ENCODE measurements around the gene ASB5.

The ASB5 gene

GRCh38 chr4:176261018-176261417 is 8.0 kb downstream of the ASB5 start:
- no peaks in the 10 kb centered on the region for H3K27me3 ChIP-seq (ENCODE audit: control insufficient read depth, insufficient read depth, low read length)
- H3K36me3 ChIP-seq (ENCODE audit: control insufficient read depth, insufficient read depth, low read length), result no peaks in the 10 kb centered on the region
- H3K4me3 ChIP-seq (ENCODE audit: low read length), result no peak overlapping the region
- no peaks in the 10 kb centered on the region for H3K4me1 ChIP-seq (ENCODE audit: control insufficient read depth, insufficient read depth, low read length)
- no peak overlapping the region for H3K27ac ChIP-seq (ENCODE audit: low read length)
- H3K9me3 ChIP-seq (ENCODE audit: control insufficient read depth, insufficient read depth, low read length), result no peaks in the 10 kb centered on the region
- no peak for DNase-seq (ENCODE audit: low read depth, low spot score)
- no CpG with 5 or more reads among the region's 3 CpGs for WGBS (ENCODE audit: insufficient coverage, insufficient read length)

- no peak overlapping the region for H3K27ac ChIP-seq (ENCODE audit: low read length)
- no CpG with 5 or more reads among the region's 5 CpGs for WGBS (ENCODE audit: insufficient coverage, insufficient read length)
- no peaks in the 10 kb centered on the region for H3K4me1 ChIP-seq (ENCODE audit: control insufficient read depth, insufficient read depth, low read length)
- no peak overlapping the region for H3K4me3 ChIP-seq (ENCODE audit: low read length)
- H3K9me3 ChIP-seq (ENCODE audit: control insufficient read depth, insufficient read depth, low read length), result no peaks in the 10 kb centered on the region
- no peak for DNase-seq (ENCODE audit: low read depth, low spot score)
- H3K36me3 ChIP-seq (ENCODE audit: control insufficient read depth, insufficient read depth, low read length), result no peaks in the 10 kb centered on the region
- no peaks in the 10 kb centered on the region for H3K27me3 ChIP-seq (ENCODE audit: control insufficient read depth, insufficient read depth, low read length)
Observed at GRCh38 chr4:176259330-176260090, 9.5 kb downstream of the ASB5 start.

- Histone ChIP-seq H3K27me3 (ENCODE audit: control insufficient read depth, insufficient read depth, low read length) (no peaks in the 10 kb centered on the region), H3K4me3 (ENCODE audit: low read length) (no peak overlapping the region), H3K36me3 (ENCODE audit: control insufficient read depth, insufficient read depth, low read length) (no peaks in the 10 kb centered on the region), H3K27ac (ENCODE audit: low read length) (no peak overlapping the region), H3K4me1 (ENCODE audit: control insufficient read depth, insufficient read depth, low read length) (no peaks in the 10 kb centered on the region), H3K9me3 (ENCODE audit: control insufficient read depth, insufficient read depth, low read length) (no peaks in the 10 kb centered on the region)
- WGBS (ENCODE audit: insufficient coverage, insufficient read length), result no CpG with 5 or more reads among the region's 3 CpGs
- no peak for DNase-seq (ENCODE audit: low read depth, low spot score)
Observed at GRCh38 chr4:176258135-176258534, 10.9 kb downstream of the ASB5 start.

GRCh38 chr4:176256921-176257320 is 12.1 kb downstream of the ASB5 start:
- Histone ChIP-seq H3K36me3 (ENCODE audit: control insufficient read depth, insufficient read depth, low read length) (no peaks in the 10 kb centered on the region), H3K9me3 (ENCODE audit: control insufficient read depth, insufficient read depth, low read length) (no peaks in the 10 kb centered on the region), H3K4me1 (ENCODE audit: control insufficient read depth, insufficient read depth, low read length) (no peaks in the 10 kb centered on the region), H3K4me3 (ENCODE audit: low read length) (no peak overlapping the region), H3K27me3 (ENCODE audit: control insufficient read depth, insufficient read depth, low read length) (no peaks in the 10 kb centered on the region), H3K27ac (ENCODE audit: low read length) (no peak overlapping the region)
- no peak for DNase-seq (ENCODE audit: low read depth, low spot score)
- WGBS (ENCODE audit: insufficient coverage, insufficient read length), result no CpG with 5 or more reads among the region's 1 CpG

GRCh38 chr4:176242764-176243347 is 26.2 kb downstream of the ASB5 start:
- H3K9me3 ChIP-seq (ENCODE audit: control insufficient read depth, insufficient read depth, low read length), result no peaks in the 10 kb centered on the region
- no peak for DNase-seq (ENCODE audit: low read depth, low spot score)
- H3K4me1 ChIP-seq (ENCODE audit: control insufficient read depth, insufficient read depth, low read length), result no peaks in the 10 kb centered on the region
- no peak overlapping the region for H3K27ac ChIP-seq (ENCODE audit: low read length)
- no peaks in the 10 kb centered on the region for H3K27me3 ChIP-seq (ENCODE audit: control insufficient read depth, insufficient read depth, low read length)
- no CpG with 5 or more reads among the region's 1 CpG for WGBS (ENCODE audit: insufficient coverage, insufficient read length)
- H3K36me3 ChIP-seq (ENCODE audit: control insufficient read depth, insufficient read depth, low read length), result no peaks in the 10 kb centered on the region
- H3K4me3 ChIP-seq (ENCODE audit: low read length), result no peak overlapping the region

- Histone ChIP-seq H3K27ac (ENCODE audit: low read length) (no peak overlapping the region), H3K36me3 (ENCODE audit: control insufficient read depth, insufficient read depth, low read length) (no peaks in the 10 kb centered on the region), H3K27me3 (ENCODE audit: control insufficient read depth, insufficient read depth, low read length) (no peaks in the 10 kb centered on the region), H3K4me1 (ENCODE audit: control insufficient read depth, insufficient read depth, low read length) (no peaks in the 10 kb centered on the region), H3K4me3 (ENCODE audit: low read length) (no peak overlapping the region), H3K9me3 (ENCODE audit: control insufficient read depth, insufficient read depth, low read length) (no peaks in the 10 kb centered on the region)
- no peak for DNase-seq (ENCODE audit: low read depth, low spot score)
- no CpG with 5 or more reads among the region's 8 CpGs for WGBS (ENCODE audit: insufficient coverage, insufficient read length)
Observed at GRCh38 chr4:176241703-176242102, 27.3 kb downstream of the ASB5 start.

GRCh38 chr4:176238826-176239225 is 30.2 kb downstream of the ASB5 start:
- H3K27me3 ChIP-seq (ENCODE audit: control insufficient read depth, insufficient read depth, low read length), result no peaks in the 10 kb centered on the region
- H3K9me3 ChIP-seq (ENCODE audit: control insufficient read depth, insufficient read depth, low read length), result no peaks in the 10 kb centered on the region
- H3K4me1 ChIP-seq (ENCODE audit: control insufficient read depth, insufficient read depth, low read length), result no peaks in the 10 kb centered on the region
- no peak overlapping the region for H3K4me3 ChIP-seq (ENCODE audit: low read length)
- DNase-seq (ENCODE audit: low read depth, low spot score), result no peak
- no peaks in the 10 kb centered on the region for H3K36me3 ChIP-seq (ENCODE audit: control insufficient read depth, insufficient read depth, low read length)
- no CpG with 5 or more reads among the region's 4 CpGs for WGBS (ENCODE audit: insufficient coverage, insufficient read length)
- H3K27ac ChIP-seq (ENCODE audit: low read length), result no peak overlapping the region

- H3K4me1 ChIP-seq (ENCODE audit: control insufficient read depth, insufficient read depth, low read length), result no peaks in the 10 kb centered on the region
- no peak overlapping the region for H3K4me3 ChIP-seq (ENCODE audit: low read length)
- no peak overlapping the region for H3K27ac ChIP-seq (ENCODE audit: low read length)
- WGBS (ENCODE audit: insufficient coverage, insufficient read length), result no CpG with 5 or more reads among the region's 7 CpGs
- H3K9me3 ChIP-seq (ENCODE audit: control insufficient read depth, insufficient read depth, low read length), result no peaks in the 10 kb centered on the region
- no peaks in the 10 kb centered on the region for H3K27me3 ChIP-seq (ENCODE audit: control insufficient read depth, insufficient read depth, low read length)
- H3K36me3 ChIP-seq (ENCODE audit: control insufficient read depth, insufficient read depth, low read length), result no peaks in the 10 kb centered on the region
- DNase-seq (ENCODE audit: low read depth, low spot score), result no peak
Observed at GRCh38 chr4:176238157-176238610, 30.8 kb downstream of the ASB5 start.

- no peaks in the 10 kb centered on the region for H3K9me3 ChIP-seq (ENCODE audit: control insufficient read depth, insufficient read depth, low read length)
- no peak for DNase-seq (ENCODE audit: low read depth, low spot score)
- H3K4me3 ChIP-seq (ENCODE audit: low read length), result no peak overlapping the region
- no peaks in the 10 kb centered on the region for H3K4me1 ChIP-seq (ENCODE audit: control insufficient read depth, insufficient read depth, low read length)
- no peaks in the 10 kb centered on the region for H3K27me3 ChIP-seq (ENCODE audit: control insufficient read depth, insufficient read depth, low read length)
- H3K36me3 ChIP-seq (ENCODE audit: control insufficient read depth, insufficient read depth, low read length), result no peaks in the 10 kb centered on the region
- no CpG with 5 or more reads among the region's 5 CpGs for WGBS (ENCODE audit: insufficient coverage, insufficient read length)
- H3K27ac ChIP-seq (ENCODE audit: low read length), result no peak overlapping the region
Observed at GRCh38 chr4:176236946-176237345, 32.1 kb downstream of the ASB5 start.

- Histone ChIP-seq H3K27ac (ENCODE audit: low read length) (no peak overlapping the region), H3K4me3 (ENCODE audit: low read length) (no peak overlapping the region), H3K9me3 (ENCODE audit: control insufficient read depth, insufficient read depth, low read length) (no peaks in the 10 kb centered on the region), H3K27me3 (ENCODE audit: control insufficient read depth, insufficient read depth, low read length) (no peaks in the 10 kb centered on the region), H3K36me3 (ENCODE audit: control insufficient read depth, insufficient read depth, low read length) (no peaks in the 10 kb centered on the region), H3K4me1 (ENCODE audit: control insufficient read depth, insufficient read depth, low read length) (no peaks in the 10 kb centered on the region)
- no peak for DNase-seq (ENCODE audit: low read depth, low spot score)
- WGBS (ENCODE audit: insufficient coverage, insufficient read length), result no CpG with 5 or more reads among the region's 4 CpGs
Observed at GRCh38 chr4:176230836-176231235, 38.2 kb downstream of the ASB5 start.

GRCh38 chr4:176229645-176230044 is 39.4 kb downstream of the ASB5 start:
- H3K27me3 ChIP-seq (ENCODE audit: control insufficient read depth, insufficient read depth, low read length), result no peaks in the 10 kb centered on the region
- H3K4me1 ChIP-seq (ENCODE audit: control insufficient read depth, insufficient read depth, low read length), result no peaks in the 10 kb centered on the region
- no peak overlapping the region for H3K27ac ChIP-seq (ENCODE audit: low read length)
- H3K9me3 ChIP-seq (ENCODE audit: control insufficient read depth, insufficient read depth, low read length), result no peaks in the 10 kb centered on the region
- WGBS (ENCODE audit: insufficient coverage, insufficient read length), result no CpG with 5 or more reads among the region's 4 CpGs
- DNase-seq (ENCODE audit: low read depth, low spot score), result no peak
- H3K4me3 ChIP-seq (ENCODE audit: low read length), result no peak overlapping the region
- H3K36me3 ChIP-seq (ENCODE audit: control insufficient read depth, insufficient read depth, low read length), result no peaks in the 10 kb centered on the region
